Activated B cell treated with CpG ODN at 0.5 μM for 24 hours (primary cell): ENCODE measurements around the gene CAMK1. TPM values are rescaled to one million over a fixed set of nuclear protein-coding genes. Genes with fewer than 3 reads are reported as not detected.

Experiments
- ATAC-seq: fragments of 200-7000 bp; cut with Tn5 transposase; one replicate; pipeline ENCODE4 v1.10.0; 2021; ENCODE audit warnings: low read depth, mild to moderate bottlenecking, moderate library complexity
- CTCF ChIA-PET: fragments of 350-600 bp; sonication (Branson Sonifier 250); formaldehyde crosslinking; loops from one replicate; lab custom pipeline; 2021; ENCODE audit warnings: antibody characterized with exemption; lab: Charles Lee
- POLR2A ChIA-PET: fragments of 350-600 bp; sonication (Branson Sonifier 250); formaldehyde crosslinking; loops from one replicate; lab custom pipeline; 2021; ENCODE audit warnings: antibody characterized with exemption; lab: Charles Lee
- DNase-seq: peaks from one replicate; pipeline ENCODE4 v3.0.0; 2022
- H3K27ac Mint-ChIP-seq: one replicate; pipeline ENCODE4 v1.8.0; 2020; ENCODE audit warnings: mixed read lengths
- H3K27me3 Mint-ChIP-seq: one replicate; pipeline ENCODE4 v1.8.0; 2021; ENCODE audit warnings: mixed read lengths
- H3K36me3 Mint-ChIP-seq: one replicate; pipeline ENCODE4 v1.8.0; 2021; ENCODE audit warnings: low read depth, mixed read lengths
- H3K4me1 Mint-ChIP-seq: one replicate; pipeline ENCODE4 v1.8.0; 2021; ENCODE audit warnings: mixed read lengths
- H3K4me3 Mint-ChIP-seq: one replicate; pipeline ENCODE4 v1.8.0; 2020; ENCODE audit warnings: mild to moderate bottlenecking, mixed read lengths
- H3K9me3 Mint-ChIP-seq: one replicate; pipeline ENCODE4 v1.8.0; 2020; ENCODE audit warnings: mixed read lengths
- intact Hi-C: fragments of 100-400 bp; cut with micrococcal nuclease; formaldehyde crosslinking; loops from one replicate; pipeline ENCODE4 v1.15.1; 2024
- total RNA-seq: library from RNA; stranded (reverse); gene quantifications from 2 replicates; pipeline ENCODE4 v1.2.3, GENCODE V29; 2022
- TF ChIP-seq, protein P1 (sequence below): fragments of 200-600 bp; IDR thresholded peaks from one replicate; pipeline ENCODE4 v1.8.0; 2022; ENCODE audit warnings: antibody characterized with exemption, mild to moderate bottlenecking

CAMK1 gene
- total RNA-seq, result 0.69 and 1.7 TPM in 2 replicates

DNA sequence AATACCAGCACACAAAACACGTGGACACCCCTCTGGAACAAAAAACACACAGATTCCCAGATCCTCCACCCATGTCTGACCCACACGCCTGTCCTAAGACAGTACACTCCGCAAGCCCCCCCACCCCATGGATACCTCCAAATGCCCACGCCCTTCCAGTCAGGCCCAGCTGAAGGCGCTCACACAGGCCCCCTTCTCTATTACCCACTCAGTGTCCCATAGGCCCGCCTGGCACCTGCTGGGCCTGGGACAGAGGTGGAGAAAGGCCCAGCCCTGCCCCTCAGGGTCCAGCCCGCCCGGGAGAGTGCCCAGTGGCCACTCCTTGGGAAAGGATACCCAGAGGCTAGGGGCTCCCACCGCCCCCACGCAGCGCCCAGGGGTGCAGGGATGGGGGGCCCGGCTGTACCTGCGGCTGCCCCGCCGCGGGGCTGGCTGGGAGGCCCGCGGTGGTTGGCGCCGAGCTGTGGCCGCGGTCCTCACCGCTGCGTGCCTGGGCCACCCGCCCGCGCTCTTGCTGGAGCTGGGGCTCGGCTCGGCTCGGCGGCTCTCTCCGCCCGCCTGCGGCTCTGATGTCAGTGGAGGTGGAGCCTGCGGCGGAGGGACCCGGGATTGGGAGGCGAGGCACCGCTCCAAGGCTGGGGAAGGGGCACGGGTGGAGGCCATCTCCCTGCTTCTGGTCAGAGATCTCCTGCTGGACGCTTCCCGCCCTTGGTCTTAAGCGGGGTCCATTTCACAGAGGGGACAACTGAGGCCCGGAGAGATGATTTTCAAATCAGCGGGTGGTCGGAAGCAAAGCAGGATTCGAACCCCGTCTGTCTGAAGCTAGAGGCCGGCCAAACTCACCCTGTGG, at the start of gene CAMK1:
TSS of gene CAMK1 (minus strand) at position 522 of the 850 bp plus-strand sequence. CDS start 2,198 bp downstream, outside the sequence.
- ChIA-PET POLR2A (interaction anchor here (0.6 to 3.4 kb wide), 5 partner anchors 11 to 39 kb away, joined by 3 to 16 read pairs (median 5); partner anchors contain the start of gene ARPC4), CTCF (interaction anchor here (1.0 kb wide), 1 partner anchor 15 kb away, joined by 3 read pairs; no protein-coding TSS in a partner anchor)
- TF ChIP-seq, protein P1, sequence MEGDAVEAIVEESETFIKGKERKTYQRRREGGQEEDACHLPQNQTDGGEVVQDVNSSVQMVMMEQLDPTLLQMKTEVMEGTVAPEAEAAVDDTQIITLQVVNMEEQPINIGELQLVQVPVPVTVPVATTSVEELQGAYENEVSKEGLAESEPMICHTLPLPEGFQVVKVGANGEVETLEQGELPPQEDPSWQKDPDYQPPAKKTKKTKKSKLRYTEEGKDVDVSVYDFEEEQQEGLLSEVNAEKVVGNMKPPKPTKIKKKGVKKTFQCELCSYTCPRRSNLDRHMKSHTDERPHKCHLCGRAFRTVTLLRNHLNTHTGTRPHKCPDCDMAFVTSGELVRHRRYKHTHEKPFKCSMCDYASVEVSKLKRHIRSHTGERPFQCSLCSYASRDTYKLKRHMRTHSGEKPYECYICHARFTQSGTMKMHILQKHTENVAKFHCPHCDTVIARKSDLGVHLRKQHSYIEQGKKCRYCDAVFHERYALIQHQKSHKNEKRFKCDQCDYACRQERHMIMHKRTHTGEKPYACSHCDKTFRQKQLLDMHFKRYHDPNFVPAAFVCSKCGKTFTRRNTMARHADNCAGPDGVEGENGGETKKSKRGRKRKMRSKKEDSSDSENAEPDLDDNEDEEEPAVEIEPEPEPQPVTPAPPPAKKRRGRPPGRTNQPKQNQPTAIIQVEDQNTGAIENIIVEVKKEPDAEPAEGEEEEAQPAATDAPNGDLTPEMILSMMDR, result no peak
- Mint-ChIP-seq H3K27ac (no peak within 1 kb of the TSS), H3K4me1 (peaks cover 20% of the 10 kb centered on the region), H3K4me3 (peak within 1 kb of the TSS; percentile 58), H3K27me3 (peaks cover 6% of the 10 kb centered on the region), H3K36me3 (no peaks in the 10 kb centered on the region), H3K9me3 (no peaks in the 10 kb centered on the region)
- ATAC-seq, result peak; percentile 92
- intact Hi-C loops, result loop anchor here (2.0 kb wide), 1 partner anchor 19 kb away; no protein-coding TSS in a partner anchor
- peak; percentile 43 for DNase-seq

DNA sequence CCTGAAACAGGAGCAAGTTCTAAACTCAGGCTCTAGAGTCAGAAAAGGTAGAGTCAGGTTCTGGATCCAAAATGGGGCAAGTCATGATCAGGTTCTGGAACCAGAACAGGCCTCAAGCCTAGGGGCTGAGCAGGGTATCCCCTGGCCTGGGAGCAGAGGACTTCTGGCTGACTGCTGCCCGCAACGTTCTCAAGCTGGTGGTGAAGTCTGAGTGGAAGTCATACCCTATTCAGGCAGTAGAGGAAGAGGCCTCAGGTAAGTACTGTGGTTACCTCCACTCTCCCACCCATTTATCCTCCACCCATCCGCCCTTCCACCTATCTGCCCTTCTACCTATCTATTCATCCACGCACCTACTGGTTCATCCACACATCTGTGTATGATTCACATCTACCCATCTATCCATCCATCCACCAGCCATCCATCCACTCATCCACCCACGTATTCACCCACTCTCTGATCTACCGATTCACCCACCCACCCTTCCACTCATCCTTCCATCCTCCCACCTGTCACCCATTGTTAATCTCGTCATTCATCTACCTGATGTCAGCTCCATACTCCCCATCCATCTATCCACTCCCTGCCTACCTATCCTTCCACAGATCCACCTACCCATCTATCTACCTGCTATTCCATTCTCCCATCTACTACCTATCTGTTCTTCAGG, 49.1 kb upstream of the CAMK1 start:
- H3K4me3 Mint-ChIP-seq, result no peak overlapping the region

DNA sequence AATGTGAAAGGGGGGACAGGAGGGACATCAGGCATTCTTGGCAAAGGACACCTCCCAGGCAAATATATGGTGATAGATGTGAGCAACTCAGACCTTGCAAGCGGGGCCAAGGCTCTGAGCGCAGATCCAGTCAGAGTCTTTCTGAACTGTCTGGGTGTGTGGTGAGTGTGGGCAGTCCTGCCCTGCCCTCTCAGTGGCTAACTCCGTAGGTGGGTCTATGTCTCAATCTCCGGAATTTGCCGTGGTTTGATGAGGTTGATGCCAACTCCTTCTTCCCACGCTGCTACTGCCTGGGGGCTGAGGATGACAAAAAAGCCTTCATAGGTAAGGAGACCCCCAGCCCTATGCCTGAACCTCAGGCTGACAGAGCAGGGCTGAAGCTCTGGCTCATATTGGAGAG, 47.7 kb upstream of the CAMK1 start:
- Mint-ChIP-seq H3K36me3 (peaks cover 5% of the 10 kb centered on the region), H3K4me3 (no peak overlapping the region), H3K4me1 (no peaks in the 10 kb centered on the region), H3K27ac (no peak overlapping the region), H3K9me3 (no peaks in the 10 kb centered on the region), H3K27me3 (no peaks in the 10 kb centered on the region)
- TF ChIP-seq, protein P1, result no peak
- ChIA-PET POLR2A (no interaction called here), CTCF (no interaction called here)
- intact Hi-C loops, result no loop called here
- no peak for DNase-seq
- no peak for ATAC-seq

More for the DNA sequence above, 49.1 kb upstream of the CAMK1 start:
- POLR2A ChIA-PET, result no interaction called here
- Mint-ChIP-seq H3K4me1 (no peaks in the 10 kb centered on the region), H3K27ac (no peak overlapping the region), H3K36me3 (peaks cover 5% of the 10 kb centered on the region), H3K27me3 (no peaks in the 10 kb centered on the region), H3K9me3 (no peaks in the 10 kb centered on the region)
- ATAC-seq, result no peak
- no peak for DNase-seq
- intact Hi-C loops, result no loop called here
- TF ChIP-seq, protein P1, result no peak
- CTCF ChIA-PET, result no interaction called here

DNA sequence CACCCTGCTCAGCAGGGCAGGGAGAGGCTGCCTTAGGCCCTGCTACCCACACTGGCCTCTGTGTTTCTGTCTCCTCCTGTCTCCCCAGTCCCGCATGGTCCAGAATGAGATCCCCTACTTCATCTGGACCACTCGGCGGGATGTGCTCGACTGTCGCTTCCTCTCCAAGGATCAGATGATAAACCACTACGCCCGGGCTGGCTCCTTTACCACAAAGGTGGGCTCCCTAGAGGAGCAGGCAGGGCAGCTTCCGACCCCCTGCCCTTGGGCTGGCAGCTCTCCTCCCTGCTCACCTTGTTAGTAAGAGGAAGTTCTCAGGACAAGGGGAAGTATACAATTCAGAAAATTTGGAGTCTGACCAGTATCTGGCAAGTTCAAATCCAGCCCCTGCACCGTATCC, 46.2 kb upstream of the CAMK1 start:
- POLR2A ChIA-PET, result no interaction called here
- no peak overlapping the region for H3K27ac Mint-ChIP-seq
- intact Hi-C loops, result no loop called here

More for the DNA sequence above, 46.2 kb upstream of the CAMK1 start:
- Mint-ChIP-seq H3K9me3 (no peaks in the 10 kb centered on the region), H3K4me3 (no peak overlapping the region), H3K27me3 (no peaks in the 10 kb centered on the region), H3K4me1 (peaks cover 3% of the 10 kb centered on the region), H3K36me3 (peaks cover 5% of the 10 kb centered on the region)
- DNase-seq (no peak), ATAC-seq (no peak)
- CTCF ChIA-PET, result no interaction called here
- TF ChIP-seq, protein P1, result no peak
